H9 (cell line): ENCODE data around the gene GIT2. TPM values are rescaled to one million over a fixed set of nuclear protein-coding genes. Genes with fewer than 3 reads are reported as not detected.

Experiments used
- DNase-seq: peaks from one replicate; pipeline ENCODE4 v3.0.0-alpha.2; 2017
- H2AFZ ChIP-seq: one replicate; pipeline ENCODE4 v1.6.1; 2013; ENCODE audit warnings: mild to moderate bottlenecking, low read length, control low read depth, moderate library complexity
- H2AK5ac ChIP-seq: 2 replicates; pipeline ENCODE4 v1.6.1; 2013; ENCODE audit warnings: low read length, control low read depth, mixed read lengths; ENCODE audit not compliant: insufficient read length
- H2BK120ac ChIP-seq: one replicate; pipeline ENCODE4 v1.6.1; 2013; ENCODE audit warnings: low read depth, mild to moderate bottlenecking, low read length, control low read depth, inconsistent platforms; ENCODE audit not compliant: poor library complexity, severe bottlenecking
- H2BK12ac ChIP-seq: 2 replicates; pipeline ENCODE4 v1.6.1; 2013; ENCODE audit warnings: low read length, control low read depth, mixed read lengths, low read depth; ENCODE audit not compliant: insufficient read length
- H2BK15ac ChIP-seq: 2 replicates; pipeline ENCODE4 v1.6.1; 2013; ENCODE audit warnings: low read depth, low read length, control low read depth
- H2BK20ac ChIP-seq: one replicate; pipeline ENCODE4 v1.6.1; 2013; ENCODE audit warnings: low read depth, mild to moderate bottlenecking, low read length, control low read depth, inconsistent platforms; ENCODE audit not compliant: poor library complexity, severe bottlenecking
- H2BK5ac ChIP-seq: 2 replicates; pipeline ENCODE4 v1.6.1; 2013; ENCODE audit warnings: low read length, control low read depth, mixed read lengths; ENCODE audit not compliant: insufficient read length
- H3K14ac ChIP-seq: 2 replicates; pipeline ENCODE4 v1.6.1; 2013; ENCODE audit warnings: low read length, control low read depth; ENCODE audit not compliant: insufficient read depth
- H3K18ac ChIP-seq: 2 replicates; pipeline ENCODE4 v1.6.1; 2013; ENCODE audit warnings: low read depth, mild to moderate bottlenecking, mixed read lengths, low read length, control low read depth; ENCODE audit not compliant: insufficient read length
- H3K23ac ChIP-seq: 2 replicates; pipeline ENCODE4 v1.6.1; 2013; ENCODE audit warnings: low read length, control low read depth, mixed read lengths, low read depth; ENCODE audit not compliant: insufficient read length
- H3K23me2 ChIP-seq: 2 replicates; pipeline ENCODE4 v1.6.1; 2013; ENCODE audit warnings: low read depth, mild to moderate bottlenecking, mixed read lengths, low read length, control low read depth; ENCODE audit not compliant: insufficient read length, poor library complexity, severe bottlenecking
- H3K27ac ChIP-seq: 2 replicates; pipeline ENCODE4 v1.5.1; 2013; ENCODE audit warnings: low read length, control low read depth, mixed read lengths, low read depth; ENCODE audit not compliant: insufficient read length
- H3K27me3 ChIP-seq: 2 replicates; pipeline ENCODE4 v1.6.1; 2013; ENCODE audit warnings: low read length, control low read depth, inconsistent platforms; ENCODE audit not compliant: insufficient read depth
- H3K4ac ChIP-seq: 2 replicates; pipeline ENCODE4 v1.6.1; 2013; ENCODE audit warnings: low read depth, mild to moderate bottlenecking, control low read depth, inconsistent platforms, low read length, moderate library complexity
- H3K4me1 ChIP-seq: 2 replicates; pipeline ENCODE4 v1.6.1; 2013; ENCODE audit warnings: low read length, control low read depth, inconsistent platforms; ENCODE audit not compliant: insufficient read depth
- H3K4me2 ChIP-seq: 2 replicates; pipeline ENCODE4 v1.6.1; 2013; ENCODE audit warnings: low read length, control low read depth, mixed read lengths; ENCODE audit not compliant: insufficient read length, insufficient read depth
- H3K56ac ChIP-seq: 2 replicates; pipeline ENCODE4 v1.6.1; 2013; ENCODE audit warnings: low read depth, mild to moderate bottlenecking, mixed read lengths, low read length, control low read depth; ENCODE audit not compliant: insufficient read length
- H3K79me1 ChIP-seq: 2 replicates; pipeline ENCODE4 v1.6.1; 2013; ENCODE audit warnings: low read depth, mild to moderate bottlenecking, moderate library complexity, low read length, control low read depth, inconsistent platforms; ENCODE audit not compliant: insufficient read depth, poor library complexity, severe bottlenecking
- H3K79me2 ChIP-seq: 2 replicates; pipeline ENCODE4 v1.6.1; 2013; ENCODE audit warnings: low read length, control low read depth, inconsistent platforms; ENCODE audit not compliant: insufficient read depth
- H3K9ac ChIP-seq: 2 replicates; pipeline ENCODE4 v1.6.1; 2013; ENCODE audit warnings: low read length, control low read depth, mixed read lengths; ENCODE audit not compliant: insufficient read length; ENCODE audit errors: extremely low read depth
- H3K9me3 ChIP-seq: one replicate; pipeline ENCODE4 v1.6.1; 2013; ENCODE audit warnings: low read depth, low read length, inconsistent platforms; ENCODE audit not compliant: control insufficient read depth
- H3T11ph ChIP-seq: one replicate; pipeline ENCODE4 v1.6.1; 2013; ENCODE audit warnings: mild to moderate bottlenecking, low read length, control low read depth, inconsistent platforms
- H4K20me1 ChIP-seq: one replicate; pipeline ENCODE4 v1.6.1; 2013; ENCODE audit not compliant: control insufficient read depth, insufficient read length, insufficient read depth
- H4K5ac ChIP-seq: 2 replicates; pipeline ENCODE4 v1.6.1; 2013; ENCODE audit warnings: low read depth, mild to moderate bottlenecking, mixed read lengths, low read length, control low read depth; ENCODE audit not compliant: insufficient read length
- H4K8ac ChIP-seq: replicated peaks from 2 replicates; pipeline ENCODE4 v1.6.1; 2013; ENCODE audit warnings: low read length, control low read depth, mixed read lengths, low read depth; ENCODE audit not compliant: insufficient read length
- H4K91ac ChIP-seq: 2 replicates; pipeline ENCODE4 v1.6.1; 2013; ENCODE audit warnings: low read depth, mild to moderate bottlenecking, moderate library complexity, mixed read lengths, low read length, control low read depth; ENCODE audit not compliant: insufficient read length
- H3K27ac Mint-ChIP-seq, 3 experiments: 2 replicates in 2 of 3; 3 replicates in 1 of 3; pipeline ENCODE4 v1.8.0; 2020 to 2021; ENCODE audit warnings: mixed read lengths in 3 of 3, mild to moderate bottlenecking in 1 of 3, moderate library complexity in 1 of 3
- H3K27me3 Mint-ChIP-seq: 2 replicates; pipeline ENCODE4 v1.8.0; 2021; ENCODE audit warnings: low read depth, mild to moderate bottlenecking, moderate library complexity, mixed read lengths
- H3K36me3 Mint-ChIP-seq, 3 experiments: 2 replicates in 2 of 3; 3 replicates in 1 of 3; pipeline ENCODE4 v1.8.0; 2020 to 2021; ENCODE audit warnings: low read depth in 3 of 3, mixed read lengths in 3 of 3; ENCODE audit not compliant: insufficient read depth in 1 of 3
- H3K4me1 Mint-ChIP-seq, 2 experiments: 2 replicates each; pipeline ENCODE4 v1.8.0; 2020; ENCODE audit warnings: mixed read lengths in 2 of 2
- H3K4me3 Mint-ChIP-seq, 2 experiments: 2 replicates in 1 of 2; 3 replicates in 1 of 2; pipeline ENCODE4 v1.8.0; 2020 to 2021; ENCODE audit warnings: mild to moderate bottlenecking in 2 of 2, mixed read lengths in 2 of 2, moderate library complexity in 1 of 2
- H3K9me3 Mint-ChIP-seq, 2 experiments: 2 replicates in 1 of 2; 3 replicates in 1 of 2; pipeline ENCODE4 v1.8.0; 2020; ENCODE audit warnings: mild to moderate bottlenecking in 2 of 2, mixed read lengths in 2 of 2, moderate library complexity in 1 of 2
- CTCF ChIP-seq: fragments of 200-600 bp; sonication (generic); conservative IDR thresholded peaks from 3 replicates; pipeline ENCODE4 v1.8.0; 2021; ENCODE audit warnings: antibody characterized with exemption, mild to moderate bottlenecking
- WGBS: extraction: QIAGEN DNeasy Blood & Tissue Kit; methylation state at CpG from one replicate; pipeline ENCODE4 v1.1.7; 2013; ENCODE audit warnings: missing lambda C conversion rate, low lambda C conversion rate, mixed read lengths; ENCODE audit not compliant: insufficient read length; ENCODE audit errors: extremely low coverage; 5-methylcytosine and 5-hydroxymethylcytosine counted together
- total RNA-seq: library from RNA; stranded (reverse); gene quantifications from 2 replicates; pipeline ENCODE4 v1.2.1, GENCODE V29; 2021

The GIT2 gene
- total RNA-seq, 1 experiment from 2014 or later, result 27.0 TPM

GRCh38 chr12:109951136-109951535, 45.0 kb downstream of the GIT2 start:
- Mint-ChIP-seq H3K36me3 (peaks cover 9 to 54% (median 37%) of the 10 kb centered on the region in 3 experiments; a peak in 6 of 7 replicates), H3K4me3 (no peak overlapping the region), H3K27ac (no peak overlapping the region), H3K27me3 (no peaks in the 10 kb centered on the region), H3K9me3 (no peaks in the 10 kb centered on the region), H3K4me1 (peaks cover 25 to 30% of the 10 kb centered on the region in 2 experiments)
- Histone ChIP-seq H3K9me3 (no peaks in the 10 kb centered on the region), H3K23ac (no peak overlapping the region), H3K4ac (no peak overlapping the region), H2BK20ac (no peak overlapping the region), H2BK15ac (no peak overlapping the region), H2AFZ (no peak overlapping the region), H4K8ac (no peak overlapping the region), H3K9ac (no peak overlapping the region), H3K23me2 (peaks cover 3% of the 10 kb centered on the region), H4K20me1 (peaks cover 4% of the 10 kb centered on the region), H4K5ac (no peak overlapping the region), H2BK5ac (no peak overlapping the region), H3K14ac (no peak overlapping the region), H3K18ac (no peak overlapping the region), H4K91ac (no peak overlapping the region), H3K79me2 (no peaks in the 10 kb centered on the region), H3K4me2 (no peak overlapping the region), H2BK12ac (no peak overlapping the region), H2AK5ac (no peak overlapping the region), H3K27ac (no peak overlapping the region), H3K79me1 (no peaks in the 10 kb centered on the region), H3K27me3 (no peaks in the 10 kb centered on the region), H3T11ph (no peak overlapping the region), H2BK120ac (no peak overlapping the region), H3K56ac (no peak overlapping the region), H3K4me1 (peaks cover 7% of the 10 kb centered on the region; the same call in 1 of the 2 replicates)
- WGBS, result no CpG with 5 or more reads among the region's 5 CpGs
- no peak for DNase-seq
- TF ChIP-seq CTCF, result no peak
